WTC11 (cell line): ENCODE results near the gene PNPLA8. TPM values are rescaled to one million over a fixed set of nuclear protein-coding genes. Genes with fewer than 3 reads are reported as not detected.

Experiments used
- ATAC-seq: fragments of 200-7000 bp; cut with Tn5 transposase; 2 replicates; pipeline ENCODE4 v1.10.0; 2021; ENCODE audit warnings: mild to moderate bottlenecking, moderate library complexity
- CTCF ChIA-PET: fragments of 300-600 bp; sonication (Branson Sonifier 250); formaldehyde crosslinking; loops from one replicate; lab custom pipeline; 2021; ENCODE audit warnings: antibody characterized with exemption; lab: Charles Lee
- POLR2A ChIA-PET: fragments of 350-600 bp; sonication (Branson Sonifier 250); formaldehyde crosslinking; loops from one replicate; lab custom pipeline; 2021; ENCODE audit warnings: antibody characterized with exemption; lab: Charles Lee
- DNase-seq: peaks from one replicate; pipeline ENCODE4 v3.0.0; 2021; ENCODE audit warnings: low spot score
- H3K27ac Mint-ChIP-seq: 2 replicates; pipeline ENCODE4 v1.8.0; 2021; ENCODE audit warnings: mixed read lengths
- H3K27me3 Mint-ChIP-seq: 2 replicates; pipeline ENCODE4 v1.8.0; 2021; ENCODE audit warnings: low read depth, mild to moderate bottlenecking, moderate library complexity, mixed read lengths
- H3K36me3 Mint-ChIP-seq: 2 replicates; pipeline ENCODE4 v1.8.0; 2021; ENCODE audit warnings: mixed read lengths
- H3K4me1 Mint-ChIP-seq: 2 replicates; pipeline ENCODE4 v1.8.0; 2022; ENCODE audit warnings: mixed read lengths
- H3K4me3 Mint-ChIP-seq: 2 replicates; pipeline ENCODE4 v1.8.0; 2021; ENCODE audit warnings: mild to moderate bottlenecking, moderate library complexity, mixed read lengths
- H3K9me3 Mint-ChIP-seq: 2 replicates; pipeline ENCODE4 v1.8.0; 2021; ENCODE audit warnings: mixed read lengths
- GTF2I ChIP-seq: fragments of 250-450 bp; sonication (Bioruptor Pico); conservative IDR thresholded peaks from 2 replicates; pipeline ENCODE4 v1.4.0; 2021; ENCODE audit warnings: mild to moderate bottlenecking
- HMGA2 ChIP-seq: fragments of 250-450 bp; sonication (Bioruptor Pico); IDR thresholded peaks from 2 replicates; pipeline ENCODE4 v1.4.0; 2021; ENCODE audit warnings: mild to moderate bottlenecking, moderate library complexity
- MXD4 ChIP-seq: fragments of 250-450 bp; sonication (Bioruptor Pico); IDR thresholded peaks from 2 replicates; pipeline ENCODE4 v1.8.0; 2021; ENCODE audit warnings: mild to moderate bottlenecking, moderate library complexity, borderline replicate concordance
- NFE2L1 ChIP-seq: sonication (generic); formaldehyde crosslinking; IDR thresholded peaks from 2 replicates; pipeline ENCODE4 v1.8.1; 2023; ENCODE audit warnings: missing genetic modification reagents
- NR1H2 ChIP-seq: sonication (generic); formaldehyde crosslinking; IDR thresholded peaks from 2 replicates; pipeline ENCODE4 v1.9.0; 2021; ENCODE audit warnings: mild to moderate bottlenecking, moderate library complexity, missing genetic modification reagents
- PRDM15 ChIP-seq: sonication (generic); formaldehyde crosslinking; IDR thresholded peaks from 2 replicates; pipeline ENCODE4 v1.8.0; 2022; ENCODE audit warnings: missing genetic modification reagents
- PREB ChIP-seq: sonication (generic); formaldehyde crosslinking; IDR thresholded peaks from 2 replicates; pipeline ENCODE4 v1.8.1; 2022; ENCODE audit warnings: mild to moderate bottlenecking, missing genetic modification reagents, moderate library complexity, borderline replicate concordance
- PRRX2 ChIP-seq: fragments of 250-450 bp; sonication (Bioruptor Pico); IDR thresholded peaks from 2 replicates; pipeline ENCODE4 v1.8.0; 2021; ENCODE audit warnings: mild to moderate bottlenecking
- RORB ChIP-seq: fragments of 250-450 bp; sonication (Bioruptor Pico); IDR thresholded peaks from 2 replicates; pipeline ENCODE4 v1.9.0; 2021; ENCODE audit warnings: mild to moderate bottlenecking
- TEAD4 ChIP-seq: sonication (generic); formaldehyde crosslinking; IDR thresholded peaks from 2 replicates; pipeline ENCODE4 v1.8.0; 2022; ENCODE audit warnings: mild to moderate bottlenecking, missing genetic modification reagents
- TP53 ChIP-seq: sonication (generic); formaldehyde crosslinking; IDR thresholded peaks from 2 replicates; pipeline ENCODE4 v1.8.1; 2023; ENCODE audit warnings: mild to moderate bottlenecking, missing genetic modification reagents
- ZNF317 ChIP-seq: sonication (generic); formaldehyde crosslinking; IDR thresholded peaks from 2 replicates; pipeline ENCODE4 v1.8.1; 2023; ENCODE audit warnings: low read depth, mild to moderate bottlenecking, moderate library complexity, missing genetic modification reagents, borderline replicate concordance
- ZNF396 ChIP-seq: fragments of 250-450 bp; sonication (Bioruptor Pico); IDR thresholded peaks from 2 replicates; pipeline ENCODE4 v1.8.0; 2021; ENCODE audit warnings: mild to moderate bottlenecking, moderate library complexity, borderline replicate concordance
- ZNF423 ChIP-seq: fragments of 250-450 bp; sonication (Bioruptor Pico); IDR thresholded peaks from 2 replicates; pipeline ENCODE4 v2.1.2; 2022; ENCODE audit warnings: mild to moderate bottlenecking, moderate library complexity
- ZNF532 ChIP-seq: fragments of 250-450 bp; sonication (Bioruptor Pico); IDR thresholded peaks from 2 replicates; pipeline ENCODE4 v1.9.0; 2021; ENCODE audit warnings: mild to moderate bottlenecking, borderline replicate concordance
- total RNA-seq: library from RNA; stranded (reverse); gene quantifications from 3 replicates; pipeline ENCODE4 v1.2.3, GENCODE V29; 2021
- TF ChIP-seq, protein P1 (sequence below): fragments of 200-600 bp; IDR thresholded peaks from 2 replicates; pipeline ENCODE4 v1.8.0; 2022; ENCODE audit warnings: antibody characterized with exemption
- TF ChIP-seq, protein P2 (sequence below): fragments of 250-450 bp; sonication (Bioruptor Pico); IDR thresholded peaks from 2 replicates; pipeline ENCODE4 v1.9.0; 2021; ENCODE audit warnings: mild to moderate bottlenecking

PNPLA8 gene
- total RNA-seq, 1 experiment from 2014 or later: 12.4 TPM

- ChIA-PET CTCF (interaction anchor here (1.2 kb wide), 1 partner anchor 12 kb away, joined by 3 read pairs; no protein-coding TSS in a partner anchor), POLR2A (no interaction called here)
- Mint-ChIP-seq H3K4me1 (no peaks in the 10 kb centered on the region), H3K27ac (no peak overlapping the region), H3K4me3 (no peak overlapping the region), H3K36me3 (no peaks in the 10 kb centered on the region), H3K9me3 (peaks cover 5% of the 10 kb centered on the region), H3K27me3 (no peaks in the 10 kb centered on the region)
- TF ChIP-seq, protein P1, sequence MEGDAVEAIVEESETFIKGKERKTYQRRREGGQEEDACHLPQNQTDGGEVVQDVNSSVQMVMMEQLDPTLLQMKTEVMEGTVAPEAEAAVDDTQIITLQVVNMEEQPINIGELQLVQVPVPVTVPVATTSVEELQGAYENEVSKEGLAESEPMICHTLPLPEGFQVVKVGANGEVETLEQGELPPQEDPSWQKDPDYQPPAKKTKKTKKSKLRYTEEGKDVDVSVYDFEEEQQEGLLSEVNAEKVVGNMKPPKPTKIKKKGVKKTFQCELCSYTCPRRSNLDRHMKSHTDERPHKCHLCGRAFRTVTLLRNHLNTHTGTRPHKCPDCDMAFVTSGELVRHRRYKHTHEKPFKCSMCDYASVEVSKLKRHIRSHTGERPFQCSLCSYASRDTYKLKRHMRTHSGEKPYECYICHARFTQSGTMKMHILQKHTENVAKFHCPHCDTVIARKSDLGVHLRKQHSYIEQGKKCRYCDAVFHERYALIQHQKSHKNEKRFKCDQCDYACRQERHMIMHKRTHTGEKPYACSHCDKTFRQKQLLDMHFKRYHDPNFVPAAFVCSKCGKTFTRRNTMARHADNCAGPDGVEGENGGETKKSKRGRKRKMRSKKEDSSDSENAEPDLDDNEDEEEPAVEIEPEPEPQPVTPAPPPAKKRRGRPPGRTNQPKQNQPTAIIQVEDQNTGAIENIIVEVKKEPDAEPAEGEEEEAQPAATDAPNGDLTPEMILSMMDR: no peak
- TF ChIP-seq TP53 (CRISPR knock-in tag): no peak
- TF ChIP-seq PRDM15 (CRISPR knock-in tag): no peak
- no peak for TF ChIP-seq ZNF396 (CRISPR knock-in tag)
- no peak for TF ChIP-seq ZNF532
- no peak for TF ChIP-seq ZNF423 (CRISPR knock-in tag)
- TF ChIP-seq MXD4 (CRISPR knock-in tag): no peak
- TF ChIP-seq, protein P2, sequence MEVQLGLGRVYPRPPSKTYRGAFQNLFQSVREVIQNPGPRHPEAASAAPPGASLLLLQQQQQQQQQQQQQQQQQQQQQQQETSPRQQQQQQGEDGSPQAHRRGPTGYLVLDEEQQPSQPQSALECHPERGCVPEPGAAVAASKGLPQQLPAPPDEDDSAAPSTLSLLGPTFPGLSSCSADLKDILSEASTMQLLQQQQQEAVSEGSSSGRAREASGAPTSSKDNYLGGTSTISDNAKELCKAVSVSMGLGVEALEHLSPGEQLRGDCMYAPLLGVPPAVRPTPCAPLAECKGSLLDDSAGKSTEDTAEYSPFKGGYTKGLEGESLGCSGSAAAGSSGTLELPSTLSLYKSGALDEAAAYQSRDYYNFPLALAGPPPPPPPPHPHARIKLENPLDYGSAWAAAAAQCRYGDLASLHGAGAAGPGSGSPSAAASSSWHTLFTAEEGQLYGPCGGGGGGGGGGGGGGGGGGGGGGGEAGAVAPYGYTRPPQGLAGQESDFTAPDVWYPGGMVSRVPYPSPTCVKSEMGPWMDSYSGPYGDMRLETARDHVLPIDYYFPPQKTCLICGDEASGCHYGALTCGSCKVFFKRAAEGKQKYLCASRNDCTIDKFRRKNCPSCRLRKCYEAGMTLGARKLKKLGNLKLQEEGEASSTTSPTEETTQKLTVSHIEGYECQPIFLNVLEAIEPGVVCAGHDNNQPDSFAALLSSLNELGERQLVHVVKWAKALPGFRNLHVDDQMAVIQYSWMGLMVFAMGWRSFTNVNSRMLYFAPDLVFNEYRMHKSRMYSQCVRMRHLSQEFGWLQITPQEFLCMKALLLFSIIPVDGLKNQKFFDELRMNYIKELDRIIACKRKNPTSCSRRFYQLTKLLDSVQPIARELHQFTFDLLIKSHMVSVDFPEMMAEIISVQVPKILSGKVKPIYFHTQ: no peak
- TF ChIP-seq HMGA2 (CRISPR knock-in tag): no peak
- no peak for TF ChIP-seq ZNF317 (CRISPR knock-in tag)
- TF ChIP-seq RORB (CRISPR knock-in tag): no peak
- TF ChIP-seq PREB (CRISPR knock-in tag): no peak
- no peak for TF ChIP-seq GTF2I (CRISPR knock-in tag)
- TF ChIP-seq NFE2L1: no peak
- no peak for TF ChIP-seq NR1H2
- no peak for TF ChIP-seq PRRX2 (CRISPR knock-in tag)
- no peak for TF ChIP-seq TEAD4 (CRISPR knock-in tag)
- no peak for ATAC-seq
- DNase-seq: no peak
Measured at GRCh38 chr7:108440613-108441012, 85.3 kb downstream of the PNPLA8 start.
